GM10248 (cell line): ENCODE results near the gene TUT1.

Experiments
- CTCF ChIA-PET: fragments of 300-600 bp; sonication (Branson Sonifier 250); formaldehyde crosslinking; extraction: SDS; loops from one replicate; lab custom pipeline; 2021; ENCODE audit warnings: antibody characterized with exemption; lab: Yijun Ruan, JAX
- POLR2A ChIA-PET: fragments of 350-650 bp; sonication (Branson Sonifier 250); formaldehyde crosslinking; extraction: SDS; loops from one replicate; lab custom pipeline; 2020; ENCODE audit warnings: antibody characterized with exemption; lab: Yijun Ruan, JAX
- DNase-seq: peaks from one replicate; pipeline ENCODE4 v3.0.0; 2012; ENCODE audit errors: extremely low spot score
- TF ChIP-seq, protein P1 (sequence below): IDR thresholded peaks from 2 replicates; pipeline ENCODE4 v1.5.1; 2012; ENCODE audit warnings: mild to moderate bottlenecking, low read depth; ENCODE audit errors: extremely low read depth, missing control alignments, control extremely low read depth

TUT1 gene

DNA sequence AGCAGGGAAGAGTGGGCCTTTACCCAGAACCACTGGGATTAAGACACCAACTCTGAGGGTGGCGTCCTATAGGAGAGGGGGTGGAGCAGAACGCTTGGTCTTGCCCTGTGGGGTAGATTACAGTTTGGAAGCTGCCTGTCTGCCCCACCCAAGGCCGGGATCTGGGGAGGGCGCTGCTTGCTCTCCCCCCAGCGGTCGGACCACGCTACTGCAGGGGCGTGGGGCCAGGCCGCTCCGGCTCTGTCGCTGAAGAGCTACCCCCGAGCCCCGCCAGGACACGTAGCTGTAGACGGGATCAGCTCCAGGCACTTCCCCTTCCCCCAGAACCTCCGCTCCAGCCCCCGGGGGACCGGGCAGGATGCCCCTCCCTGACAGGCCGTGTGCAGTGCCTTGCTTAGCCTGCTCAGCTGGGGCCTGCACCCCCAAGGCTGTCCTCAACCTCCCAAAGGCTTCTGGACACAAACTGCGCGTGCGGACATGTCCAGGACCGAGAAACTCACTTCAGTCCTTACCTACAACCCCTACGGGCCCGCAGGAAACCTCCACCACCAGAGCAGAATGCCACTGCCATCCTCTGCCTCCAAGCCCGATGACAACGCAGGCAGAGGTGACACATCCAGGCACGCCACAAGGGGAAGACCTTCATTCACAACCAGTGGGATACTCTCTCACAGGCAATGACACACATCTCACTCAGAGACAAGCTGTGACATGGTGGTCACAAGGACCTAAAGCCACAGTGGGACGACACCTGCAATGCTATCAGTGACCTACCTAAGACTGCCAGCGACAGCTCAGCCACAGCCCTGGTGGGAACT lies 48.4 kb downstream of the TUT1 start:
- peak; percentile 78 for DNase-seq
- POLR2A ChIA-PET, result interaction anchor here (0.5 to 1.7 kb wide), 8 partner anchors 14 to 313 kb away, joined by 3 to 5 read pairs (median 4); partner anchors contain the start of gene TUT1
- CTCF ChIA-PET, result interaction anchor here (0.6 to 10.0 kb wide), 71 partner anchors 8 to 1021 kb away, joined by 3 to 247 read pairs (median 4); partner anchors contain the start of genes B3GAT3, BSCL2, GNG3 and LBHD1
- TF ChIP-seq, protein P1, sequence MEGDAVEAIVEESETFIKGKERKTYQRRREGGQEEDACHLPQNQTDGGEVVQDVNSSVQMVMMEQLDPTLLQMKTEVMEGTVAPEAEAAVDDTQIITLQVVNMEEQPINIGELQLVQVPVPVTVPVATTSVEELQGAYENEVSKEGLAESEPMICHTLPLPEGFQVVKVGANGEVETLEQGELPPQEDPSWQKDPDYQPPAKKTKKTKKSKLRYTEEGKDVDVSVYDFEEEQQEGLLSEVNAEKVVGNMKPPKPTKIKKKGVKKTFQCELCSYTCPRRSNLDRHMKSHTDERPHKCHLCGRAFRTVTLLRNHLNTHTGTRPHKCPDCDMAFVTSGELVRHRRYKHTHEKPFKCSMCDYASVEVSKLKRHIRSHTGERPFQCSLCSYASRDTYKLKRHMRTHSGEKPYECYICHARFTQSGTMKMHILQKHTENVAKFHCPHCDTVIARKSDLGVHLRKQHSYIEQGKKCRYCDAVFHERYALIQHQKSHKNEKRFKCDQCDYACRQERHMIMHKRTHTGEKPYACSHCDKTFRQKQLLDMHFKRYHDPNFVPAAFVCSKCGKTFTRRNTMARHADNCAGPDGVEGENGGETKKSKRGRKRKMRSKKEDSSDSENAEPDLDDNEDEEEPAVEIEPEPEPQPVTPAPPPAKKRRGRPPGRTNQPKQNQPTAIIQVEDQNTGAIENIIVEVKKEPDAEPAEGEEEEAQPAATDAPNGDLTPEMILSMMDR, result peak; percentile 97

DNA sequence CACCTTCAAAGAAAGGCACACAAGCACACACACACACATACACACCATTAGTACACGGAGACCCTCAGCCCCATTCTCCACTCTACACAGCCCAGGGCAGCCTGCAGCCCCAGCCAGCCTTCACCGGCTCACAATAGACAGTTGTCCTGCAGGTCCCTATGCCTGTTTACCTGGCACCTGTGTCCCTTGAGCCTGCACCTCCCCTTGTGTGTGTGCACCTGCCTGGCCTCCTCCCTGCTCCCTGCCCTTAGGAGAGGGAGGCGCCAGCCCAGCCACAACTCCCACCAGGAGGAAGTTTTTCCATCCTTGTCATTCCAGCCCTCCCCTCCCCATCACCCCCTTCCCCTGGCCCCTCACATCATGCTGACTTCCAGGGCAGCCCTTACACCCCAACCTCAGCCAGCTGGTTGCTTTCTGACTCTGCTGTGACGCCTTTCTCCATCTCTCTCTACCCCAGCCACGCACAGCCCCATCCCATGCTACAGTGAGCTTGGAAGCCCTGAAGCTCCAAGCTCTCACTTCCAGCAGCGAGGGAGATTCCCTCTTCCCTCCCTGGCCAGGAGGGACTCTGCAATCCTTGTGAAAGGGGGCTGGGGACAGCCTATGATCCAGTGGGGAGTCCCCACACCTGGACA lies 49.1 kb downstream of the TUT1 start:
- DNase-seq, result peak; percentile 21
- POLR2A ChIA-PET, result interaction anchor here (0.6 to 1.7 kb wide), 6 partner anchors 15 to 299 kb away, joined by 3 to 5 read pairs (median 4); partner anchors contain the start of gene TUT1
- TF ChIP-seq, protein P1, result no peak
- CTCF ChIA-PET, result interaction anchor here (0.8 to 10.0 kb wide), 52 partner anchors 7 to 1021 kb away, joined by 3 to 247 read pairs (median 6); partner anchors contain the start of genes B3GAT3, BSCL2, GNG3 and LBHD1

DNA sequence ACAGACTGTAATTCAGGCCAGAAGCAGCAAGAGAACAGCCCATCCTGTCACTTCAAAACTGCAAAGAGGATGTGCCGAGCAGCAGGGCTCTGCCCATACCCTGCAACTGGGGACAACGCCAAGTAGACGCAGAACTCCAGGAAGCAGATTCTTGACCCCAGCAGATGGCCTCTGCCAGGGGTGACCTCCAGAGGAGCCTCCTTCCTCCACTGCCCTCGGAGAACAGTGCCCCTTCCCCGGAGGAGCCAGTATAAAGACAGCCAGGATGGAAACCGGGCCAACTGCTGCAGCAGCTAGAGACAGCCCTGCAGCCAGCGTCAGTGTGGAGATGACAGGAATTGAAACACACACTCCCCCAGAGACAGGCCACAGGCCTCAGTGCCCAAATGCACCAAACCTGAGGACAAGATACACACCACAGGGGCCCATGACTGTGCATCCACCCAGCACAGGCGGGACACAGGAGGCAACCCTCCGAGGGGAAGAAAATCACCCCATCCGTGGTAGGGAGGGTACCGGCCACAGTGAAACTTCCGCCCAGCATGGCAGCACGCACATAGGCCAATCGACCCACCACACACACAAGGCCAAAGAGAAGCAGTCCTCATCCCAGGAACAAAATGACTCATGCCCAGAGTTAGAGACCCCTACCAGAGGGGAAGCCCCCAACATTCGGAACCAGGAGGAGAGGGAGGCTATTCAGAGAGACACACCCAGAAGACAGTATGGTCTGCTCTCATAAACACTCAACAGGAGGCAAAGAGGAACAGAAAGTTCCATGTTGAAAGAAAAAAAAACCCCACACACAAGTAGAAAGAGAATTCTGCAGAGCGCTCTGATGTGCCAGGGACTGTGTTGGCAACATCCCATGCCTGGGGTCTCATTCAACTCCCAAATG lies 50.3 kb downstream of the TUT1 start:
- ChIA-PET CTCF (interaction anchor here (0.7 to 10.0 kb wide), 9 partner anchors 8 to 146 kb away, joined by 3 to 247 read pairs (median 12); no protein-coding TSS in a partner anchor), POLR2A (no interaction called here)
- DNase-seq, result peak; percentile 76
- TF ChIP-seq, protein P1, result no peak

DNA sequence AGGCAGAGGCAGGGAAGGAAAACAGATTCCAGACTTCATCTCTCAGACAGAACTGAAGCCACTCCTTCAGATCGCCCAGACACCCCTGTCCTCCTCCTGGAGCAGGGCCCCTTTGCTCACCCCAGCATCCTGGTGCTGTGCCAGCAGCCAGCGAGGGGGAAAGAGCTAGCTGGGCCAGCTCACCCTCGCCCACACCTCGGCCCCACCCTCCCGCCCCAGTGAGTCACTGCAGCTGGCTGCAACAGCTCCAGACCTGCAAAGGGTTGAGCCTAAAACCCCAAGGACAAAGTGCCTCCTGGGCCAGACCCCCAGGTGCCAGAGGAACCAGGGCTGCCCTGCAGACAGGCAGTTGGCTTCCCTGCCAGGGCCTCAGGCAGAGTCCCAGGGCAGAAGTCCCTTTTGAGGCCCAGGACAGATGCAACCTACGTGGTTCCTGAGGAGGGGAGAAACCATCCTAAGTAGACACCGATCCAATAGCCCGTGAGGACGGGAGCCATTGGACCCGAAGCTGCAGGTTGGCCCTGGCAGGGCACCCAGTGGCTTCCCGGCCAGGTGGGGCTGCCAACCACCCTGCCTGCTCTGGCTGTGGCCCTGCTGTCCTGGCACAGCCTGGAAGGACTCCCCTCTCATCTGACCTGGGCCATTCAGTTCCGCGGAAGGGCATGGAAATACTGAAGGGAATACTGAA lies 51.9 kb downstream of the TUT1 start:
- TF ChIP-seq, protein P1, result no peak
- ChIA-PET POLR2A (no interaction called here), CTCF (interaction anchor here (7.1 to 10.0 kb wide), 2 partner anchors 16 to 116 kb away, joined by 83 to 247 read pairs; no protein-coding TSS in a partner anchor)
- peak; percentile 35 for DNase-seq

DNA sequence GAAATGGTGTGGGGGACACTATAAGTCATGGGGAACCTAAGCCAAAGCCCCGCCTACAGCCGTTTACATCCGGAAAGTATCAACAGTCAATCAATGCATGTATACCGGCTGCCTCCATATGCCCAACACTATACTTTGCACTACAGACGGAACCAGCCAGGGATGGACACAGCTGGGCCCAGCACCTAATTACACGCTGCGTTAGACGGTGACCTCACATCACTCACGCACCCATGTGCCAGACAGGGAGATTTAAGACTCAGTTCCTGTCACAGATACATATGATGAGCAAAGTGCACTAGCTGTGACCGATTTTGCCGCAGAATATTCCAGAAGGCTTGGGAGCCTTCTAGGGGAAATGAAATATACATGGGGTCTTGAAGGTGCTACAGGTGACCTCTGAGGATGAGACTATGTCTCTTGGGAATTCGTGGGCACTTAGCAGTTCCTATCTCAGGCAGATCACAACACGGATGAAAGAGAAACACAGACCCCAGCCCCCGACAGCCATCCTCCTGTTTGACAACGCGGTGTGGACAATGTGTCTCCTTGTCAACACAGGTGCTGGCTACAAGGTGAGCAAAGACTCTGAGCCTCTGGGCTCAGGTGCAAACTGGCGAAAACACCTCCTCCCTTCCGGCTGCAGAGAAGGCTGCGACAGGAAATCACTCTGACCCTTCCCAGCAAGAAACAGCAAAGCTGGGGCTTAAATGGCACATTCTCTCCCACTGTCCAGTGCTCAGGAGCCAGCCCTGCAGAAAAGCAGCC lies 52.7 kb downstream of the TUT1 start:
- CTCF ChIA-PET, result interaction anchor here (0.7 to 10.0 kb wide), 4 partner anchors 17 to 115 kb away, joined by 3 to 247 read pairs (median 43); no protein-coding TSS in a partner anchor
- peak; percentile 6 for DNase-seq
- TF ChIP-seq, protein P1, result no peak
- POLR2A ChIA-PET, result interaction anchor here (1.0 kb wide), 1 partner anchor 53 kb away, joined by 3 read pairs; the partner anchor contains the start of gene TUT1
